GM12872 (cell line): ENCODE measurements around the gene SSBP3.

Experiments
- TF ChIP-seq, protein P1 (sequence below): IDR thresholded peaks from 3 replicates; pipeline ENCODE4 v1.5.1; 2011; ENCODE audit warnings: low read depth, mild to moderate bottlenecking, low read length, moderate library complexity; ENCODE audit not compliant: insufficient read depth

The SSBP3 gene

GRCh38 chr1:54283635-54284385, 122.4 kb downstream of the SSBP3 start:
- TF ChIP-seq, protein P1, sequence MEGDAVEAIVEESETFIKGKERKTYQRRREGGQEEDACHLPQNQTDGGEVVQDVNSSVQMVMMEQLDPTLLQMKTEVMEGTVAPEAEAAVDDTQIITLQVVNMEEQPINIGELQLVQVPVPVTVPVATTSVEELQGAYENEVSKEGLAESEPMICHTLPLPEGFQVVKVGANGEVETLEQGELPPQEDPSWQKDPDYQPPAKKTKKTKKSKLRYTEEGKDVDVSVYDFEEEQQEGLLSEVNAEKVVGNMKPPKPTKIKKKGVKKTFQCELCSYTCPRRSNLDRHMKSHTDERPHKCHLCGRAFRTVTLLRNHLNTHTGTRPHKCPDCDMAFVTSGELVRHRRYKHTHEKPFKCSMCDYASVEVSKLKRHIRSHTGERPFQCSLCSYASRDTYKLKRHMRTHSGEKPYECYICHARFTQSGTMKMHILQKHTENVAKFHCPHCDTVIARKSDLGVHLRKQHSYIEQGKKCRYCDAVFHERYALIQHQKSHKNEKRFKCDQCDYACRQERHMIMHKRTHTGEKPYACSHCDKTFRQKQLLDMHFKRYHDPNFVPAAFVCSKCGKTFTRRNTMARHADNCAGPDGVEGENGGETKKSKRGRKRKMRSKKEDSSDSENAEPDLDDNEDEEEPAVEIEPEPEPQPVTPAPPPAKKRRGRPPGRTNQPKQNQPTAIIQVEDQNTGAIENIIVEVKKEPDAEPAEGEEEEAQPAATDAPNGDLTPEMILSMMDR: no peak

DNA sequence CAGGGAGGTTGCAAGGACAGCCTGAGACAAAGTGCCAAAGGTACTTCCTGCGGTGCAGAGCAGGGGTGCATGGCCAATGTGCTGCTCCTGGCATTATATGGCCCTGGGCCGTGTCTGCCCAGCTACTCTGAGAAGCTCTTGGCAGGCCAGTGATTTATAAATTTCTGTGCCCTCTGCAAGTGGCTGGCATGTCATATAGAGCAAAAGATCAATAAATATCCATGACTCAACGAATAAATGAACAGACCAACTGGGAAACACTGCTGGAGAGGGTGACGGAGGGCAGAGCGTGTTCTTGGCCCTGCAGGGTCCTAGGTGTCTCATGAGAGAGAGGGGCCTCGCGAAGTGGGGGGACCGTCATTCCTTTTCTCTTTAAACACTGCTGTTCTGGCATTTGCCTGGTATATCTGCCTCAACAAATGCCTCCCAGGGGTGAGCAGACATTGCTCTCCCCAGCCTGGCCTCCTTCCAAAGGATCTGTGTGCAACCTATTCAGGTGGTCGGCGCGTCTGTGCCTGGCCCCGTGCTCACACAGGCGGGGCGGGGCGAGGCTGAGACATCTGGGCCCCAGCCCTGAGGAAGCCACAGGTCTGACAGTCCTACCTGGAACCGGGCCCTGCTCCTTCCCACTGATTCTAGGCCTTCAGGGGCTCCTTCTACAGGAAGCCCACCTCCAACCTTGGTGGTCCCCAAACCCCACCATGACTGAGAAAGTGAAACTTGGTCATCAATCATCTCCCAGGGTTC, 123.9 kb downstream of the SSBP3 start:
- TF ChIP-seq, protein P1: no peak

DNA sequence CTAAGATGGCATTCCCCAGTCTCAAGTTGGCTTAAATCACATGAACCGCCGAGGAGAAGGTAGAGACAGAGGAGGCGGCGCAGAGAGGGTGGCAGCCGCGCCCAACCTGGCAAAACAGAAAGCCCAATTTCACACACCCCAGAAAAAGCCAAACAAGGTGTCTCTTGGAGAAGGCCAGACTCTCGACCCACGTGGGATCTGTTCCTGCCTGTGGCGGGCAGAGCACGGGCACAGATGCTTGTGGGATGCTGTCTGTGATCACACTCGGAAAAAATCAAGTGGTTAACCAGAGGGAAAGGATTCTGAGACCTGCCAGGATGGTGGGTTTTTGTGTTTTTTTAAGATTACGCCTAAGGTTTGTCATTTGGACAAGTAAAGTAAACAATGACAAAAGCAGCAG, 125.5 kb downstream of the SSBP3 start:
- TF ChIP-seq, protein P1: no peak

DNA sequence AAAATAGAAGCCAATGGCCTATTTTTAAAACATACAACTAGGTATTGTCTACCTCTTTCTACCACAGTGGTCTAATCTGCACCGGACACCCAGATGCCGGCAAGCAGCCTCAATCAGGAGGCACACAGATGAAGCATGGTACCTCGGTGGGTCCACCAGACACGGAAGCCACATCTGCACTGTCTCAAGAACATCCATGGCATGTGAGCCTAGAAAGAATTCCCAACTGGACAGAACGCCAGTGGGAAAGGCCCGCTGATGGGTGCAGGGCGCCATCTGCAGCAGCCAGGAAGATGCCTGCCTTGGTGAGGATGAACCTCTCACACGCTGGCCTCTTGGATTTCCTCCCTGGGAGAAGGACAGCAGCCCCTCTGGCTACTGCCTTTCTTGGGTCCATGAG, 126.7 kb downstream of the SSBP3 start:
- TF ChIP-seq, protein P1: no peak

DNA sequence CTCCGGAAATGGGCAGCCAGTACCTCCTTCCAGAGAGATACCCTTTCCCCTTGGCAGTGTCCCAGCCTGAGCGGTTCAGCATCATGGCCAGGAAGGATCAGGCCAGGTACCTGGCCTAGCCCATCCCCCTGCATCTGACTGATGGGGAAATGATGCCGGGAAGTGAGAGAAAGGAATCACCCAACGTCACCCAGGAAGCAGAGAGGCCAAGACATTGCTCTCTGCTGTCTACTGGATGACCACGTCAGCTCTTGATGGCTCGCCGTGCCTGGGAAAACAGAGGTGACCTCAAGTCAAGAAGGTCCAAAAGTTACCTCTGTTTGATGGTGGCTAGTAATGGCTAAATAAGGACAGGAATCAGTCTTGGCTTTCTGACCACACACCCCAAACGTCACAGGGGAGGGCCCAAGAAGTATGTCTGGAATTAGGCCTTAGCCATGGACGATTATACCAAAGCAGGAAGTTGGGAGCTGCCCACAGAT, 127.2 kb downstream of the SSBP3 start:
- TF ChIP-seq, protein P1: no peak

GRCh38 chr1:54277451-54278341, 128.5 kb downstream of the SSBP3 start:
- TF ChIP-seq, protein P1: no peak
